ENCODE data around the gene POLE3.
"Not testable (repeated sequence)": the region's sequence is repeated elsewhere in the genome, so short reads cannot be mapped to it uniquely, and the experiment has no call there.

The POLE3 gene

DNA sequence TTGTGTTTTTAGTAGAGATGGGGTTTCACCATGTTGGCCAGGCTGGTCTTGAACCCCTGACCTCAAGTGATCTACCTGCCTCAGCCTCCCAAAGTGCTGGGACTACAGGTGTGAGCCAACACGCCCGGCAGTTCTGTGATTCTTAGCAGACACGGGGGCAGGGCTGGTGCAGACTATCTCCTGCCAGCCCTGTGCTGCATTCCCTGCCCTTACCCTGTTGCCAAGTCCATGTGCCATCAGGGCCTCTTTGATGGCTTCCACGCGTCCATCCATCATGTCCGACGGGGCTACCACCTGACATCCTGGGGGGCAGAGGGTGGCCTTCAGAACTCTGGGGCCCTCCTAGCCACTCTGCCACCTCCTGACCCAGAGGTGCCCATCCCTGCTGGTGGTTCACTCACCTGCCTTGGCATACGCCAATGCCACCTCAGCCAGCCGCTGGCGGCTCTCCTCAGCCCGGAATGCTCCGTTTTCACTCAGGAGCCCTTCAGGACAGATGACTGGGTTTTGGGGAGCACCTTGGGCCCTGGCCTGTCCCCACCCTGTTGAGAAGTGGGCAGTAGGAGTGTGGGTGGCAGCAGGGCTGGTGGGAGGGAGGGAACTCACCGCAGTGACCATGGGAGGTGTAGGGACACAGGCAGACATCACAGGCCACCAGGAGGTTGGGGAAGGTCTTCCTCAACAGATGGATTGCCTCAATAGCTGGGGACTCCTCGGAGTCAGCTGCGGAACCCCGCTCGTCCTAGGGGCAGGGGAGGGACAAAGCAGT, 20.1 kb downstream of the POLE3 start:
- Mint-ChIP-seq H3K27ac (no peak overlapping the region), H3K36me3 (peaks cover 8% of the 10 kb centered on the region), H3K27me3 (no peaks in the 10 kb centered on the region), H3K4me3 (no peak overlapping the region), H3K4me1 (peaks cover 3% of the 10 kb centered on the region), H3K9me3 (no peaks in the 10 kb centered on the region)

DNA sequence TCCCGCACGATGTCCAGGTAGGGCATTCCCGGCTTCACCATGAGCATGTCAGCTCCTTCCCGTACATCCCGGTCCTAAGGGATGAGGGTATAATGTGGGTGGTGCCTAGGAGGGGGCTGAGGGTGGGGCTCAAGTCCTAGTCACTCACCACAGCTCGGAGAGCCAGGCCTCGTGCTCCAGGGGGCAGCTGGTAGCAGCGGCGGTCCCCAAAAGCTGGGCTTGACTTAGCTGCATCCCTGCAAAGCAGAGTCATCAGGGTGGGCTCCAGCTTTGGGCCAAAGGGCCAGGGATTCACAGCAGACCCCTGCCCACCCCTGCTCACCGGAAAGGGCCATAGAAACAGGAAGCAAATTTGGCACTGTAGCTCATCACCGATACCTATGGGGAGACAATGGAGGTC, 21.0 kb downstream of the POLE3 start:
- H3K4me3 Mint-ChIP-seq = no peak overlapping the region
- H3K27me3 Mint-ChIP-seq = no peaks in the 10 kb centered on the region
- no peaks in the 10 kb centered on the region for H3K9me3 Mint-ChIP-seq
- H3K4me1 Mint-ChIP-seq = no peaks in the 10 kb centered on the region
- no peak overlapping the region for H3K27ac Mint-ChIP-seq
- H3K36me3 Mint-ChIP-seq = peaks cover 6% of the 10 kb centered on the region

GRCh38 chr9:113388833-113389232, 21.6 kb downstream of the POLE3 start:
- Mint-ChIP-seq H3K36me3 (peaks cover 6% of the 10 kb centered on the region), H3K27ac (no peak overlapping the region)

DNA sequence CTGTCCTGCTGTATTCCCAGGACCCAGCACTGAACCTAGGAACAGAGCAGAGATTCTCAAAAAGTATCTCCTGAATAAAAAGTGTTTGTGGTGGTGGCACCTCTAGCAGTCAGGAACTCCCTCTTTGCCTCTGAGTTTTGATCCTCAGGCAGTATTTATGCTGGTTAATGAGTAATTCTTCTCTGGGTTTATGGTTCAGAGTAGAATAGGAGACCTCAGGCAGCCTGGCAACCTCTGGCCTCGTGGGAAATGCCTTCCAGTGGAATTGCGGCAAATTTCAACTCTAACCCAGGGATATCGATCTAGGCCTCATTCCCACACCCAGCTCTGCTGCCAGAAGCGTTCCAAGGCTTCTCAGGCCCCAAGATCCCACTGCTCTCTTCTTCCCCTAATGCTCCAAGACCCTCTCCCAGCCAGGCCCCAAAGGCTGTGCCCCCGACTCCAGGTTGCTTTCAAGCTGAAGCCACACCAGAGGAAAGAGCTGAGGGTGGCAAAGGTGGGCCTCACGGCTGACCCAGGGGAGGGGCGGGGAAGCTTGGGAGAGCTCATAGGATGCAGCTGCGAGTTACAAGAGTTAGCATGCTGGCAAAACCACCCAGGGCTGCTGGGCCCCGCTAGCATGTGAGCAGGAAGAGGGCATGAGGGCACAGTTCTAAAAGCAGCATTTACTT, 22.8 kb downstream of the POLE3 start:
- no peak overlapping the region for H3K27ac Mint-ChIP-seq
- no peaks in the 10 kb centered on the region for H3K27me3 Mint-ChIP-seq
- peaks cover 6% of the 10 kb centered on the region for H3K36me3 Mint-ChIP-seq
- H3K4me1 Mint-ChIP-seq = no peaks in the 10 kb centered on the region
- no peaks in the 10 kb centered on the region for H3K9me3 Mint-ChIP-seq
- no peak overlapping the region for H3K4me3 Mint-ChIP-seq

More at GRCh38 chr9:113388833-113389232, 21.6 kb downstream of the POLE3 start:
- Mint-ChIP-seq H3K4me3 (no peak overlapping the region), H3K27me3 (no peaks in the 10 kb centered on the region), H3K9me3 (no peaks in the 10 kb centered on the region), H3K4me1 (no peaks in the 10 kb centered on the region)

DNA sequence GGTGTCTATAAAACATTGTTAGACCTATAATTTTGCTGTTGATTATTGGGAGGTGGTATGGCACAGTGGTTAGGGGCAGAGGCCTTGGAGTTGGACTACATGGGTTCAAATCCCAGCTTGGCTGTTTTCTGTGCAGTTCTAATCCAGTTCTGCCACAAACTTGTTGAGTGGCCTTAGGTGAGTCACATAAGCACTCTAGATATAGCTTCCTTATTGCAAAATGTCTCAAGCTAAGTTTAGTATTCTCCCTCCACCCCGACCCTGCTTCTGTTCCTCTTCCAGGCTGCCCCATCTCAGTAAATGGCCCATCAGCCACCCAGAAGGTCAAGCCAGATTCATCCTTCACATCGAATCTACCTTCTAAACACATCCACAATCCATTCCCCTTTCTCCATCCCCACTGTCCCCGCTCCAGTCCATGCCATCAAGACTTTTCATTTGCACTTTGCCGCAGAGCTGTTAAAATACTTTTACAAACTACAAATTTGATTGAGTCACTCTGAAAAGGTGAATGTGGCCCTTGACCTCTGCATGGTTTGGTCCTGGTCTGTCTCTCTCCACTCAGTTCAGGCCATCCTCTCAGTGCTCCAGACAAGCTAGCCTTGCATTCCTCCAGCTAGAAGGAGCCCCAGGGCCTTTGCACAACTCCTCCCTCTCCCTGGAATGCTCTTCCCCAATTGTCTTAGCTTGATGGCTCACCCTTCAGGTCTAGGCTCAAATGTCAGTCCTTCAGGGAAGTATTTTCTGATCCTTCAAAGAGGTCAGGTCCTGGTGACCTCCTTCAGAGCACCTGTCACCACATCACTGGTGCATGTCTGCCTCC, 23.7 kb downstream of the POLE3 start:
- Mint-ChIP-seq H3K27me3 (no peaks in the 10 kb centered on the region), H3K27ac (no peak overlapping the region), H3K36me3 (peaks cover 6% of the 10 kb centered on the region), H3K4me3 (no peak overlapping the region), H3K4me1 (no peaks in the 10 kb centered on the region), H3K9me3 (no peaks in the 10 kb centered on the region)

DNA sequence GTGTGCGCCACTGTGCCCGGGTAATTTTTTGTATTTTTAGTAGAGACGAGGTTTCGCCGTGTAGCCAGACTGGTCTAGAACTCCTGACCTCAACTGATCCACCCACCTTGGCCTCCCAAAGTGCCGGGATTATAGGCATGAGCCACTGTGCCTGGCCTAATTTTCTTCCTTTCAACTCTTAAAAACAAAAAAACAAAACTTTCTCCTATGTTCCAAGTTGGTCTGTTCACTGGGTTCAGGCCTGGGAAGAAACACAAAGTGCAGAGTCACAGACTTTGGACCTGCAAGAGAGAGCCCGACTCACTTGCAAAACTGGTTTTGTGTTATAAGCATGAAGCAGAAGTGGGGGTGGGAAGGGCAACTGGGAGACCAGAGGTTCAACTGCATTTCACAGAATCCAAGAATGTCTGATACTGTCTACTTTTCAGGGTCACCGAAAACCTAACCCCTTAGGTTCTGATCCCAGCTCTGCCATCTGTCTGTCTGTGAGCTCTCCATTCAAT, 28.5 kb downstream of the POLE3 start:
- no peak overlapping the region for H3K4me3 Mint-ChIP-seq
- H3K27me3 Mint-ChIP-seq = no peaks in the 10 kb centered on the region
- H3K9me3 Mint-ChIP-seq = no peaks in the 10 kb centered on the region
- H3K36me3 Mint-ChIP-seq = no peaks in the 10 kb centered on the region
- H3K4me1 Mint-ChIP-seq = no peaks in the 10 kb centered on the region
- H3K27ac Mint-ChIP-seq = peak overlapping the region; percentile 23

DNA sequence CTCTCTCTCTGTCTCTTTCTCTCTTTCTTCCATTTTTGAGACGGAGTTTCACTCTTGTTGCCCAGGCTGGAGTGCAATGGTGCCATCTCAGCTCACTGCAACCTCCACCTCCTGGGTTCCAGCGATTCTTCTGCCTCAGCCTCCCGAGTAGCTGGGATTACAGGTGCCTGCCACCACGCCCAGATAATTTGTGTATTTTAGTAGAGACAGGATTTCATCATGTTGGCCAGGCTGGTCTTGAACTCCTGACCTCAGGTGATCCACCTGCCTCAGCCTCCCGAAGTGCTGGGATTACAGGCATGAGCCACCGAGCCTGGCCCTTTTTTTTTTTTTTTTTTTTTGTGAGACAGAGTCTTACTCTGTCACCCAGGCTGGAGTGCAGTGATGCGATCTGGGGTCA, 29.0 kb downstream of the POLE3 start:
- not testable (repeated sequence) for H3K4me1 Mint-ChIP-seq, H3K27ac Mint-ChIP-seq, H3K27me3 Mint-ChIP-seq, H3K4me3 Mint-ChIP-seq, H3K9me3 Mint-ChIP-seq, H3K36me3 Mint-ChIP-seq

GRCh38 chr9:113380869-113381378, 29.6 kb downstream of the POLE3 start:
- no peaks in the 10 kb centered on the region for H3K27me3 Mint-ChIP-seq
- H3K4me1 Mint-ChIP-seq = no peaks in the 10 kb centered on the region
- no peak overlapping the region for H3K27ac Mint-ChIP-seq
- no peak overlapping the region for H3K4me3 Mint-ChIP-seq
- no peaks in the 10 kb centered on the region for H3K36me3 Mint-ChIP-seq
- no peaks in the 10 kb centered on the region for H3K9me3 Mint-ChIP-seq

GRCh38 chr9:113379829-113380210, 30.7 kb downstream of the POLE3 start:
- not testable (repeated sequence) for H3K4me3 Mint-ChIP-seq, H3K27me3 Mint-ChIP-seq, H3K9me3 Mint-ChIP-seq, H3K27ac Mint-ChIP-seq, H3K36me3 Mint-ChIP-seq
- peaks cover 10% of the 10 kb centered on the region for H3K4me1 Mint-ChIP-seq

DNA sequence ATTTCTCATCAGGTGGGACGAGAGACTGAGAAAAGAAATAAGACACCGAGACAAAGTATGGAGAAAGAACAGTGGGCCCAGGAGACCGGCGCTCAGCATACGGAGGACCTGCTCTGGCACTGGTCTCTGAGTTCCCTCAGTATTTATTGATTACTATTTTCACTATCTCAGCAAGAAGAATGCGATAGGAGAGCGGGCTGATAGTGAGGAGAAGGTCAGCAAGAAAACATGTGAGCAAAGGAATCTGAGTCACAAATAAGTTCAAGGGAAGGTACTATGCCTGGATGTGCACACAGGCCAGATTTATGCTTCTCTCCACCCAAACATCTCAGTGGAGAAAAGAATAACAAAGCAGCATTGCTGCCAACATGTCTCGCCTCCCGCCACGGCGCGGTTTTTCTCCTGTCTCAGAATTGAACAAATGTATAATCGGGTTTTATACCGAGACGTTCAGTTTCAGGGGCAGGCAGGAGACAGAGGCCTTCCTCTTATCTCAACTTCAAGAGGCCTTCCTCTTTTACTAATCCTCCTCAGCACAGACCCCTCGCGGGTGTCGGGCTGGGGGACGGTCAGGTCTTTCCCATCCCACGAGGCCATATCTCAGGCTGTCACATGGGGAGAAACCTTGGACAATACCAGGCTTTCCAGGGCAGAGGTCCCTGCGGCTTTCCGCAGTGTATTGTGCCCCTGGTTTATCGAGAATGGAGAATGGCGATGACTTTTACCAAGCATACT, 31.2 kb downstream of the POLE3 start:
- not testable (repeated sequence) for H3K36me3 Mint-ChIP-seq, H3K27ac Mint-ChIP-seq, H3K27me3 Mint-ChIP-seq, H3K9me3 Mint-ChIP-seq, H3K4me3 Mint-ChIP-seq
- peaks cover 10% of the 10 kb centered on the region for H3K4me1 Mint-ChIP-seq

DNA sequence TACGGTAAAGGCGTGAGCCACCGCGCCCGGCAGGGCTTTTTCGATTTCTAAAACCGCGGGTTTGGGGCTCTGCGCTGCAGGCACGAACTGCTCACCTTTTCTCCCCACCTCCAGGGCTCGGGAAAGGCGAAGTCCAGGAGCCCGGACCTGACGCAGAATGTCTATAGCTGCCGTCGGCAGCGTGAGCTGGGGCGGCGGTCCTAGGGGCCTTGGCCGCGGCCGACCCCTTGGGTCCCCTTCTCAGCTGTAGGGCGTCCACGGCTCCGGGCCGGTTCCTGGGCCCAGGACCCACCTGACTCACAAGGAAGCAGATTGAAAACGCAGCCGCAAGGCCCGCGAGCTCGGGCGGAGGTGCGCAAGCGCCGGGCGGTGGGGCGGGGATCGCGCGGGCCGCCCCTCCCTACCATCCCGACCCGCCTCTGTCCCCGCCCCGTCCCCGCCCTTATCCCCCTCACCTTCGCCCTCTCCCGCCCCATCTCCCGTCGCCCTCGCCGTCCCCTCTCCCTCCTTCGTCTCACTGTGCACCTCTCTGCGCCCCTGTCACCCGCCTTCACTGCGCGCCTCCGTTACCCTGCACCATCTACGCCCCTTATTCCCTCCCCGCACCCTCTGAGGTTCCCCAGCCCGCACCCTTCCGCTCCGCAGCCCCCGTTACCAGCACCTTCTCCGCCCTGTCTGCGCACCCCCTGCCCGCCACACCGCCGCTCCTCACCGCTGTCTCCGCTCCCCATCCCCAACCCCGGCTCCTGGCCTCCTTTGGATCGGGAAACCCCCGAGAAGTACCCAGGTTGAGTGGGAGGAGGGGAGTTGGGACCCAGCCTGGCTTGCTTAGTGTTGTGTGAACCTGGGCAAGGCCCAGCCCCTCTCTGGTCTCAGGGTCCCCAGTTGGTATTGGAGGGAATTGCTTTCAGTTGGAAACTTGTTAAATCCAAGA, 33.6 kb downstream of the POLE3 start, which contains the start of gene HDHD3:
Gene HDHD3, minus strand, starts transcription at position 353 of the 934 bp plus-strand sequence. CDS start 2,632 bp downstream, outside the sequence.
- Mint-ChIP-seq H3K9me3 (no peaks in the 10 kb centered on the region), H3K27ac (peak within 1 kb of the TSS; percentile 77), H3K4me1 (peaks cover 10% of the 10 kb centered on the region), H3K4me3 (peak within 1 kb of the TSS; percentile 74), H3K27me3 (no peaks in the 10 kb centered on the region), H3K36me3 (no peaks in the 10 kb centered on the region)

DNA sequence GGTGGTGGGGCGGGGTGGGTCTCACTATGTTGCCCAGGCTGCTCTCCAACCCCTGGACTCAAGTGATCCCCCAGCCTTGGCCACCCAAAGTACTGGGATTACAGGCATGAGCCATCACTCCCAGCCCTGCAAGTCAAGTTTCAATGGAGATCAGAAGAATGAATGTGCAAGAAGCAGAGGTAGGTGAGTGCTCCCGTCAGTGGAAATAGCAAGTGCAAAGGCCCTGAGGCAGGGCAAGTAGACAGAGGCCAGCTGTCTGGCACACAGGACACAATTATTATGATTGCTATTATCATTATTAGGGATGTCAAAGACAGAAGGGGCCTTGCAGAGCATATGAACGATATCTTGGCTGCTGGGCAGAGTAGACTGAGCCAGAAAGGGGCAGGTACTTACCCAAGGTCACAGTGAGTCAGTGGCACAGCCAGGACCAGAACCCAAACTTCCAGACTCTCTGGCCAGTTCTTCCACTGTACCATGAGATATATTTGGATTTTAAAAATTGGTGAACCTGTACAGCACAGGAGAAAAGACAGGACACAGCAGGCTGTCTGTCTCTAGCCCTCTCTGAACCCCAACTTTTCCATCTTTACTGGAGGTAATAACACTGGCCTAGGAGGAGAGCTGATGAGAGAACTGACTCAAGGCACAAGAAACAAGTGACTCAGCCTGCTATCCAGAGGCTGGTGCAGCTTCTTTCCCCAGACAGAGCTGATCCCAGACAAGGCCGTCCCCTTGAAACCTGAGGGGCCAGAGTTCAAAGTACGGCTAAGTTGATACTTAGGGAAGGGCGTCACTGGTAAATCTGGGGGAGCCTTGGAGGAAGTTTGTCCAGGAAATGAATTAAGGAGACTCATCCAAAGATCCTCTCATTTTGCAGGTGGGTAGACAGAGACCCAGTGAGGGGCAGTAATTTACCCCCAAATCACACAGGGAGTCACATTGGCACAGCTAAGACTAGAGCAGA, 35.1 kb downstream of the POLE3 start:
- H3K27ac Mint-ChIP-seq = peak overlapping the region; percentile 77
- H3K36me3 Mint-ChIP-seq = no peaks in the 10 kb centered on the region
- peak overlapping the region; percentile 72 for H3K4me3 Mint-ChIP-seq
- no peaks in the 10 kb centered on the region for H3K9me3 Mint-ChIP-seq
- H3K27me3 Mint-ChIP-seq = no peaks in the 10 kb centered on the region
- peaks cover 10% of the 10 kb centered on the region for H3K4me1 Mint-ChIP-seq

DNA sequence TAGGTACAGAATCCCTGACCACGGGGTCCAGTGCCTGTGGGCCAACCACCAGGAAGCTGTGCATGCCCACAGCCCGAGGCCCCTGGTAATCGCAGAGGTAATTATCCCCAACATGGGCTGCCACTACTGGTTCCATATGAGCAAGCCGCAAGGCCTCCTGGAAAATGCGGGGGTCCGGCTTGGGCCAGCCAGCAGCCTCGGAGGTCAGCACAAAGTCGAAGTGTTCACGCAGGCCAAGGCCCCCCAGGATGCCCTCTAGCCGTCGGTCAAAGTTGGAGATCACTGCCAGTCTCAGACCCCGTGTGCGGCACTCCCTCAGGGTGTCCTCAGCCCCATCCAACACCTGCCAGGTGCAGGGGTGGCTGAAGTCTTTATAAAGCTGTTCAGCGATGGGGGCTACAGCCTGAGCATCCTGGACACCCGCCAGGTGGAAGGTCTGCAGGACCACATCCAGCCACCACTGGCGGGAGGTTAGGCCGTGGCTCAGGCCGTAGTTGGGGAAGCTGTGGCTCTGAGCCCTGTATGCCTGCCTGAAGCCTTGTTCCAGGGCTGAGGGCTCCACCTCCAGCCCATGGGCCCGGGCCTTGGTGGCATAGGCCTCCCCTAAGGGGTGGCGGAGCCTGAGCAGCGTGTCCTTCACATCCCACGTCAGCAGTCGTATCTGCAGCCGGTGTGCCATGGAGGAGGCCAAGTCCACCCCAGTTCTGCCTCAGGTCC, 36.6 kb downstream of the POLE3 start:
- H3K9me3 Mint-ChIP-seq = no peaks in the 10 kb centered on the region
- H3K4me3 Mint-ChIP-seq = no peak overlapping the region
- peaks cover 10% of the 10 kb centered on the region for H3K4me1 Mint-ChIP-seq
- H3K36me3 Mint-ChIP-seq = no peaks in the 10 kb centered on the region
- H3K27me3 Mint-ChIP-seq = no peaks in the 10 kb centered on the region
- no peak overlapping the region for H3K27ac Mint-ChIP-seq
